Measurements from ENCODE around the gene EPX.

DNA sequence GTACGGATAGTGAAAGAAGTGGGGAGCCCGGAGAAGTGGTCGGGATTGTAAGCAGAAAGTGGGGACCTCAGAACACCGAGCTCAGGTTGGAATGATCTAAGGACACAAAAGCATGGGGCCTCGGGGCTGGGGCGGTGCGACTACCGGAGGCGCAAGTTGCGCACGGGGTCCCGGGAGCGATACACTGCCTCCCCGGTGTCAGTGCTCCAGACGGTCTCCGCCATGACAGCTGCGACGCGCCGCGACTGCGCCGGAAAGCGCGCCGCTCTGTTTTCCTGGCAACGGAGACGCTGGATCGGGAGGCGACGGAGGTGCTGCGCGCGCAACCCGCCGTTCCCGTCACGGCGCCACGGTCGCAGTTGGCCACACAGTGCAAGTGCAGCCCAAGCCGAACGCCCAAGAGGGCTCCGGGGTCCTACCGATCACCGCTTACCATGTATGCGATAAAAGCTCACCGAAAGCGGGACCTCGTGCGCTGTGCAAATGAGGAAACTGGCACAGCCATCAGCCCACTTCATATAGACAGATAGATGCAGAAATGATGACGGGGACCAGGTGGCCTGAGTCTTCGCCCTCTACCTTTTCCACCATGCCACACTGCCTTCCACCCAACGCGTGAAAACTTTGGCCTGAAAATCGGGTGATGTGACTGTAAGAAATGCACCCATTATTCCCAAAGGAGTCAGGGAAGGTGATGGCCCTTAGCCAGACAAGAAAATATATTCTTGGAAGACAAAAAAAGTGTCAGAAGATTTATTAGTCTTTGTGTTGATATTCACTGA lies 26.7 kb downstream of the EPX start, which contains the start of gene MKS1:
- TF ChIP-seq POLR2A (IDR thresholded peaks at IDR 0.05; ENCODE audit: low read length), result peak; percentile 91
- no peak for TF ChIP-seq GATA1 (IDR thresholded peaks at IDR 0.05; ENCODE audit: low read depth, low read length)
